ENCODE results near the gene LZTFL1.

The LZTFL1 gene

GRCh38 chr3:45841757-45842491 is at the start of gene LZTFL1:
Gene LZTFL1, minus strand, starts transcription at chr3:45842119. Its CDS starts 128 bp downstream, at chr3:45841991.
- peak; percentile 98 for DNase-seq
- in situ Hi-C loops (cut with MboI; ENCODE audit: low pct_unique_long_range_greater_than_20kb, low sequenced_read_pairs): no loop called here

GRCh38 chr3:45890405-45890804 is 48.5 kb upstream of the LZTFL1 start:
- DNase-seq: peak; percentile 37
- in situ Hi-C loops (cut with MboI; ENCODE audit: low pct_unique_long_range_greater_than_20kb, low sequenced_read_pairs): no loop called here

GRCh38 chr3:45889337-45889736 is 47.4 kb upstream of the LZTFL1 start:
- DNase-seq: no peak
- in situ Hi-C loops (cut with MboI; ENCODE audit: low pct_unique_long_range_greater_than_20kb, low sequenced_read_pairs): no loop called here

GRCh38 chr3:45887759-45888511 is 46.0 kb upstream of the LZTFL1 start:
- no peak for DNase-seq
- in situ Hi-C loops (cut with MboI; ENCODE audit: low pct_unique_long_range_greater_than_20kb, low sequenced_read_pairs): no loop called here

GRCh38 chr3:45887285-45887684 is 45.4 kb upstream of the LZTFL1 start:
- DNase-seq: no peak
- in situ Hi-C loops (cut with MboI; ENCODE audit: low pct_unique_long_range_greater_than_20kb, low sequenced_read_pairs): no loop called here

GRCh38 chr3:45885979-45886705 is 44.2 kb upstream of the LZTFL1 start, which contains the start of gene CCR9:
Gene CCR9, plus strand, starts transcription at chr3:45886543. Its CDS starts 8,391 bp downstream, at chr3:45894934.
- no peak for DNase-seq
- in situ Hi-C loops (cut with MboI; ENCODE audit: low pct_unique_long_range_greater_than_20kb, low sequenced_read_pairs): no loop called here

- no peak for DNase-seq
- in situ Hi-C loops (cut with MboI; ENCODE audit: low pct_unique_long_range_greater_than_20kb, low sequenced_read_pairs): no loop called here
These were observed 42.7 kb upstream of the LZTFL1 start for GRCh38 chr3:45884368-45885201.

GRCh38 chr3:45881078-45882022 is 39.4 kb upstream of the LZTFL1 start:
- no peak for DNase-seq
- in situ Hi-C loops (cut with MboI; ENCODE audit: low pct_unique_long_range_greater_than_20kb, low sequenced_read_pairs): no loop called here

- in situ Hi-C loops (cut with MboI; ENCODE audit: low pct_unique_long_range_greater_than_20kb, low sequenced_read_pairs): no loop called here
- no peak for DNase-seq
These were observed 38.8 kb upstream of the LZTFL1 start for GRCh38 chr3:45880725-45881077.

- in situ Hi-C loops (cut with MboI; ENCODE audit: low pct_unique_long_range_greater_than_20kb, low sequenced_read_pairs): no loop called here
These were observed 36.2 kb upstream of the LZTFL1 start for GRCh38 chr3:45878124-45878523.

GRCh38 chr3:45874677-45875346 is 32.9 kb upstream of the LZTFL1 start:
- in situ Hi-C loops (cut with MboI; ENCODE audit: low pct_unique_long_range_greater_than_20kb, low sequenced_read_pairs): no loop called here
- no peak for DNase-seq

More at GRCh38 chr3:45878124-45878523, 36.2 kb upstream of the LZTFL1 start:
- no peak for DNase-seq

- in situ Hi-C loops (cut with MboI; ENCODE audit: low pct_unique_long_range_greater_than_20kb, low sequenced_read_pairs): no loop called here
- DNase-seq: no peak
These were observed 31.7 kb upstream of the LZTFL1 start for GRCh38 chr3:45873638-45874037.

GRCh38 chr3:45873036-45873435 is 31.1 kb upstream of the LZTFL1 start:
- no peak for DNase-seq
- in situ Hi-C loops (cut with MboI; ENCODE audit: low pct_unique_long_range_greater_than_20kb, low sequenced_read_pairs): no loop called here

GRCh38 chr3:45872569-45872968 is 30.6 kb upstream of the LZTFL1 start:
- no peak for DNase-seq
- in situ Hi-C loops (cut with MboI; ENCODE audit: low pct_unique_long_range_greater_than_20kb, low sequenced_read_pairs): no loop called here

GRCh38 chr3:45871780-45872179 is 29.9 kb upstream of the LZTFL1 start:
- no peak for DNase-seq
- in situ Hi-C loops (cut with MboI; ENCODE audit: low pct_unique_long_range_greater_than_20kb, low sequenced_read_pairs): no loop called here

- DNase-seq: no peak
- in situ Hi-C loops (cut with MboI; ENCODE audit: low pct_unique_long_range_greater_than_20kb, low sequenced_read_pairs): no loop called here
These were observed 28.2 kb upstream of the LZTFL1 start for GRCh38 chr3:45870099-45870498.

- in situ Hi-C loops (cut with MboI; ENCODE audit: low pct_unique_long_range_greater_than_20kb, low sequenced_read_pairs): no loop called here
- DNase-seq: no peak
These were observed 27.7 kb upstream of the LZTFL1 start for GRCh38 chr3:45869638-45870037.

GRCh38 chr3:45868650-45869049 is 26.7 kb upstream of the LZTFL1 start:
- DNase-seq: no peak
- in situ Hi-C loops (cut with MboI; ENCODE audit: low pct_unique_long_range_greater_than_20kb, low sequenced_read_pairs): no loop called here
